DMS 273 (cell line): ENCODE results near the gene CHRNB1.
A peak's percentile ranks its signal among the peaks of the same experiment; 100 is the strongest.

Experiments used
- DNase-seq: peaks from one replicate; lab custom pipeline; 2025; ENCODE audit not compliant: unreplicated experiment; lab: John Stamatoyannopoulos, UW

Gene CHRNB1

GRCh38 chr17:7414837-7415236 is 30.0 kb upstream of the CHRNB1 start:
- no peak for DNase-seq

GRCh38 chr17:7415784-7416183 is 29.1 kb upstream of the CHRNB1 start:
- no peak for DNase-seq

GRCh38 chr17:7416323-7416722 is 28.5 kb upstream of the CHRNB1 start:
- no peak for DNase-seq

- DNase-seq, result no peak
These were observed 27.7 kb upstream of the CHRNB1 start for GRCh38 chr17:7417056-7417655.

GRCh38 chr17:7418472-7419152 is 26.2 kb upstream of the CHRNB1 start:
- no peak for DNase-seq

- no peak for DNase-seq
These were observed 24.8 kb upstream of the CHRNB1 start, which contains the start of gene SPEM1 for GRCh38 chr17:7419819-7420610. TSS of gene SPEM1 (plus strand) at chr17:7420324. CDS start at chr17:7420385, 61 bp downstream.

- no peak for DNase-seq
These were observed 23.7 kb upstream of the CHRNB1 start for GRCh38 chr17:7421186-7421585.

- no peak for DNase-seq
These were observed 21.2 kb upstream of the CHRNB1 start for GRCh38 chr17:7423679-7424078.

- no peak for DNase-seq
These were observed 19.5 kb upstream of the CHRNB1 start, which contains the start of gene SPEM2 for GRCh38 chr17:7425316-7425715. TSS of gene SPEM2 (plus strand) at chr17:7425616. CDS start at chr17:7425689, 73 bp downstream.

GRCh38 chr17:7425756-7426155 is 19.1 kb upstream of the CHRNB1 start:
- no peak for DNase-seq

- DNase-seq, result no peak
These were observed 18.5 kb upstream of the CHRNB1 start for GRCh38 chr17:7426203-7426863.

- no peak for DNase-seq
These were observed 17.9 kb upstream of the CHRNB1 start for GRCh38 chr17:7426896-7427489.

- no peak for DNase-seq
These were observed 17.3 kb upstream of the CHRNB1 start for GRCh38 chr17:7427549-7427948.

GRCh38 chr17:7428557-7428956 is 16.3 kb upstream of the CHRNB1 start, which contains the start of gene SPEM3:
TSS of gene SPEM3 (plus strand) at chr17:7428857. CDS start at chr17:7428903, 46 bp downstream.
- no peak for DNase-seq

GRCh38 chr17:7429722-7430121 is 15.1 kb upstream of the CHRNB1 start:
- DNase-seq, result no peak

- DNase-seq, result no peak
These were observed 13.6 kb upstream of the CHRNB1 start for GRCh38 chr17:7431231-7431630.

GRCh38 chr17:7432296-7432695 is 12.6 kb upstream of the CHRNB1 start:
- no peak for DNase-seq

GRCh38 chr17:7435676-7436555 is 8.9 kb upstream of the CHRNB1 start:
- peak; percentile 65 for DNase-seq

- peak; percentile 93 for DNase-seq
These were observed 8.1 kb upstream of the CHRNB1 start for GRCh38 chr17:7436556-7437368.
